GM20431 (cell line): ENCODE measurements around the gene BPIFB2.
"Not testable (repeated sequence)": the region's sequence is repeated elsewhere in the genome, so short reads cannot be mapped to it uniquely, and the experiment has no call there.

Experiments used
- in situ Hi-C: fragments of 300-500 bp; cut with MseI, MboI; formaldehyde crosslinking; loops from one replicate; pipeline ENCODE4 v1.15.0; 2020; ENCODE audit warnings: low sequenced_read_pairs; ENCODE audit not compliant: unreplicated experiment

BPIFB2 gene

DNA sequence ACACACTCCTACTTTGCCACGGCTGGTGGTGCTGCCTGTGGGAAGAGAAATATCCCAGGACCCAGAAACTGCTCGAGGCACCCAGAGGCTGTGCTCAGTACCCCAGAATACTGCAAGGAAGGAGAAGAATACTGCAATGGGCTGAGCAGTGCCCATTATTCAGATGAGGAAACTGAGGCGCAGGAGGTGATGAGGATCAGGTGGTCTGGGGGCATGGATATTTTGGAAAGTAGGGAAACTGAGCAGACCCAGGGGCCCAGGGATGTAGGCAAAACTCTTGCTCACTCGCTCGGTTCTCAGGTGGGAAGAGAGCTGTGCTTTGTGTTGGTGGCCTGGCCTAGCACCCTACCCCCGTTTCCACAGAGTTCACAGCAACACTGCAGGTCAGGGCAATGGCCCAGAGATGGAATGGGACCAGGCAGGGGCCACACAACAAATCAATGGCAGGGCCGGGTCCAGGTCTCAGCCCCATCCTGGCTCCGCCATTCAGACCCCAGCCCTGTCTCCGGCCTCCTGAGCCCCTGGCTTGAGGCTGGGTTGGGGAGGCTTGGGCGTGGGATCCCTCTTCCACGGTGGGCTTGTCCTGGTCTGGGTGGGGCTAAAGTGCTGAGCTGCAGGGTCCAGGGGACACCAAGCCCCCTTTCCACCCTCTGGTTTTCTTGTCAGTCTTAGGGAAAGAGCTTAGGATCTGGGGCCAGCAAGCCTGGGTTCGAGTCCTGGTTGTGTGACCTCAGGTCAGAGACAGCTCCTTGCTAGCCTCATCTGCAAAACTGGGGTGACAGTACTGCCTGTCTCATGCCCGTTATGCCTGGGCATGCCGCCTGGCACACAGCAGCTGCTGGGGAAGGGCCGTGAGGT lies 37.2 kb upstream of the BPIFB2 start:
- in situ Hi-C loops: no loop called here

GRCh38 chr20:32970973-32971300 lies 36.6 kb upstream of the BPIFB2 start:
- in situ Hi-C loops: no loop called here

GRCh38 chr20:32971703-32972161 lies 35.8 kb upstream of the BPIFB2 start:
- in situ Hi-C loops: no loop called here

- in situ Hi-C loops: no loop called here
These were observed 35.1 kb upstream of the BPIFB2 start for GRCh38 chr20:32972181-32973076.

GRCh38 chr20:32973077-32973717 lies 34.3 kb upstream of the BPIFB2 start:
- in situ Hi-C loops: no loop called here

GRCh38 chr20:32974204-32975064 lies 33.1 kb upstream of the BPIFB2 start:
- in situ Hi-C loops: not testable (repeated sequence)

GRCh38 chr20:32975121-32975520 lies 32.4 kb upstream of the BPIFB2 start:
- in situ Hi-C loops: not testable (repeated sequence)

GRCh38 chr20:32975698-32976674 lies 31.5 kb upstream of the BPIFB2 start:
- in situ Hi-C loops: no loop called here

GRCh38 chr20:32976746-32977145 lies 30.8 kb upstream of the BPIFB2 start:
- in situ Hi-C loops: no loop called here

- in situ Hi-C loops: no loop called here
These were observed 30.1 kb upstream of the BPIFB2 start for GRCh38 chr20:32977281-32978008.

DNA sequence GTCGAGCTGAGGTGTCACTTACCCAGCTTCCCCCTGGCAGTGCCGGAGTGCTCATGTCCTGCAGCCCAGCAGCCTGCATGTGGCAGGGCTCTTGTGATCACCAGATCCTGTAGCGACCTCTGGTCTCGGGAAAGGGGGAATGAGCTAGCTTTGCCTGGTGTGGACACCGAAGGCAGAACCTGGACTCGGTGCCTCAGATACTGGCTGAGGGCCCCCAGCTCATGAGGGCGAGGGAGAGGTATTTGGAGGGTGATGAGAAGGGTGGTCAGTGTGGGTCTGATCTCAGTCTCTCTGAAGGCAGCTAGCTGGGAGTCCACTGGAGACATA lies 29.5 kb upstream of the BPIFB2 start:
- in situ Hi-C loops: no loop called here

- in situ Hi-C loops: no loop called here
These were observed 28.1 kb upstream of the BPIFB2 start for GRCh38 chr20:32979201-32979998.

- in situ Hi-C loops: no loop called here
These were observed 27.2 kb upstream of the BPIFB2 start for GRCh38 chr20:32980131-32980941.

DNA sequence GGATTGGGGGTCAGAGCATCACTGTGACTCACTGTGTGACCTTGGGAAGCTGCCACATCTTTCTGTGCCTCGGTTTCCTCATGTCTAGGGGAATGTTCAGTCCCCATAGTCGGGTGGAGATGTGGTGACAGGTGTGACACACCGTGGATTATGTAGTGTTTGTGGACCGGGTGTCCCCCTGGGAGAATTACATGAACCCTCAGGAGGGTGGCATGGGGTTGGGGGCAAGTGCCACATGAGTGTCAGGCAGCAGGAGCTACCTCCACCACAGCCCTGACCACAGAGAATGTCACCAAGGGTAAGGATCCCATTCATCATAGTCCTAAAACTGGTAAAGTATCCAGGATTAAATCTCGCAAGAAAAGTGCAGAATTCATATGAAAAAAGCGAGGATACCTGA lies 26.5 kb upstream of the BPIFB2 start:
- in situ Hi-C loops: no loop called here

- in situ Hi-C loops: no loop called here
These were observed 24.7 kb upstream of the BPIFB2 start for GRCh38 chr20:32982617-32983458.
